HG02763 (cell line): ENCODE measurements around the gene SEC16A.

Experiments used
- ATAC-seq: cut with Tn5 transposase; IDR thresholded peaks from one replicate; pipeline ENCODE4 v1.9.1; 2021; ENCODE audit warnings: mild to moderate bottlenecking, moderate library complexity; ENCODE audit not compliant: unreplicated experiment

The SEC16A gene

DNA sequence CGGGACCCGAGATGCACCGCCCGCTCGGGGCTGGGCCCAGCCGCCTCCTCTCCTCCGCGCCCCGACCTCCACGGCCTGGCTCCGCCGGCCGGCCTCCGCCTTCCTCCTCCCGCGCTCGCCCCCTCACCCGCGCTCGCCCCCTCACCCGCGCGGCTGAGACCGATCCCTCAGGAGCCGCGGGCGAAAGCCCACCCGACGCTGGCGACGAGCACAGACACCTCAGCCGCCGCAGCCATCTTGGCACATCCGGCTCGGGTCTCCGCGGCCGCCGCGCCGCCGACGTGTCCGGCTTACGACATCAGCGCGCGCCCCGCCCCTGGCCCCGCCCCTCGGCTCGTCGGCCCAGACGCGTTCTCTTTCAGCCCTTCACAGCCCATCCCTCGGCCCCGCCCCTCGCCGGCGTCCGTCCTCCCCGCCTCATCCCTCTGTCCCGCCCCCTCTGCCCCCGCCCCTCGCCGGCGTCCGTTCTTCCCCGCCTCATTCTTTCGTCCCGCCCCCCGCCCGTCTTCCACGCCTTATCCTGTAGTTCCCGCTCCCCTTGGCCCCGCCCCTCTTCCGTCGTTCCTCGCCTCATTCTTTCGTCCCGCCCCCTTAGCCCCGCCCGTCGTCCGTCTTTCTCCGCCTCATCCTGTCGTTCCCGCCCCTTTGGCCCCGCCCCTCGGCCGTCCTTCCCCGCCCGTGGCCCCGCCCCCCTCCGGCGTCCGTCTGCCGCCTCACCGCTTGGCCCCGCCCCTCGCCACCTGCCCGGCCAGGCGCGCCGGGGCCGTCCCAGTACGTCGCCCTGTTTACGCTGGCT is at the start of gene SEC16A:
SEC16A (minus strand) TSS at position 248 of the 796 bp plus-strand sequence. CDS start 5,425 bp downstream, outside the sequence.
- peak; percentile 51 for ATAC-seq

GRCh38 chr9:136531904-136532798 is 49.3 kb upstream of the SEC16A start:
- no peak for ATAC-seq

DNA sequence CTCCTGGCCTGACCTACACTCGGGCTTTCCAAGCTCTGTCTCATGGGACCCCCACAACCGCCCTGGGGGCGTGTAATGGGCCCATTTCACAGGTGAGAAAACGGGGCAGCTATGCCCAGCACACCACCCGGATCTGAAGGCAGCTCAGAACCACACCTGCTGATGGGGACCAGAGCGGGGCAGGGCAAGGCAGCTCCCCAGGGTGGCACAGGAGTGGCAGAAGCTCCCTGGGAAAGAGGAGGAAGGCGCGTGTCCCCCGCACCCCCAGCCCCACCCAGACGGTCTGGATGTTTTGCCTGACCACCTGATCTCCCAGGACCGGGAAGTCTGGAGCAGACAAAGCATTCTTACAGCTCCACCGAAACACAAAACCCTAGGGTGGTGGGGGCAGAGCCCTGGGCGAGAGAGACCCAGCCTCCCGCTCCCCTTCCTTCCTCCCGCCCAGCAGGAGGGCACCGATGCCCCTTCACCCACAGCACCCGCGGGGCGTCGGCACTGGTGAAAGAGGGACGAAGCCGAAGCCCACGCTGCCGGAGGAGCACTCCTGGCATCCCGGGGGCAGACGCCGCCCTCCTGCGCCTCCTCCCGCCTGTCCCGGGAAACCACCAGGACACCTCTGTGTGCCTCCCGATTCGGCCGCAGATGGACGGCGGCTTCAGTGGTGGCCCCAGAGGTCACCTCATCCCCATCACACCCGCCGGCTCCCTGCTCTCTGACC is 48.5 kb upstream of the SEC16A start:
- ATAC-seq: no peak

GRCh38 chr9:136530461-136531089 is 47.7 kb upstream of the SEC16A start:
- ATAC-seq: no peak

GRCh38 chr9:136529516-136530460 is 46.9 kb upstream of the SEC16A start:
- ATAC-seq: no peak

GRCh38 chr9:136528716-136529341 is 46.0 kb upstream of the SEC16A start:
- no peak for ATAC-seq

DNA sequence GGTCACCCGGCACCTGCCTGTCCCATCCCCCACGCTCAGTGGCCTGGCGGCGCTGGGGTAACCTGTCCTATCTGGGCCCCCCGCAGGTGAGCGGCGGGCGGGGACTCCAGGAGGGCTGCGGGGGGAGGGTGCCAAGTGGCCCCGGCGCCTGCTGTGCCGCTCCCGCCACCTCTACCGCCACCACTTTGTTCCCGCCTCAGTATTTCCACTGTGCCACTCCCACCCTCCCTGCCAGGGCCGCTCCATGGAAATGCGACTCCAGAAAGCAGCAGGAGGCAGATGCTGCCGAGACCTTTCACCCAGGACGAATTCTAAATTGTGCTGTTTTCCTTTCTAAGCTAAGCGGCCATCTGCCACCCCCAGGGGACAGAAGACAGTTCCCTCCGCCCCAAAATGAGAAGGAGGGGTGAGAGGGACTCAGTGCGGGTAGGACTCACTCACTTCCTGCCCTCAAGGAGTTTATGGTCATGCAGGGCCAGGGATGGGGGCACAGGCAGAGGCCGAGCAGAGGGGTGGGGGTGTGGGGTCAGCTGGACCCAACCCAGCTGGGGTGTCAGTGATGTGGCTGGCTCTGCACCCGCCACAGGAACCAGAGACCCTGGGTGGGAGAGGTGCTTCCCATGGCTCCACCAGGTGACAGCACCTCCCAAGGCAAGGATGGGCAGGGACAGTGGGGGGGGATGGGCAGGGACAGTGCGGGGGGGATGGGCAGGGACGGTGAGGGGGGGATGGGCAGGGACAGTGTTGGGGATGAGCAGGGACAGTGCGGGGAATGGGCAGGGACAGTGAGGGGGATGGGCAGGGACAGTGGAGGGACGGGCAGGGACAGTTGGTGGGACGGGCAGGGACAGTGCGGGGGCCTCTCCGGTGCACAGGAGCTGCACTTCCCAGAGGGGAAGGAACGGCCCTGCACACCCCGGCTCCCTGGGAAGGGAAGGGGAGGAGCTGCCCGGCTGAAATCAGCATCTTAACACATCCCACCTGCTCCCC is 45.2 kb upstream of the SEC16A start:
- ATAC-seq: no peak

GRCh38 chr9:136527131-136527530 is 44.3 kb upstream of the SEC16A start:
- no peak for ATAC-seq

- ATAC-seq: no peak
Measured at GRCh38 chr9:136526625-136527066, 43.8 kb upstream of the SEC16A start.

GRCh38 chr9:136525841-136526499 is 43.1 kb upstream of the SEC16A start:
- ATAC-seq: no peak

DNA sequence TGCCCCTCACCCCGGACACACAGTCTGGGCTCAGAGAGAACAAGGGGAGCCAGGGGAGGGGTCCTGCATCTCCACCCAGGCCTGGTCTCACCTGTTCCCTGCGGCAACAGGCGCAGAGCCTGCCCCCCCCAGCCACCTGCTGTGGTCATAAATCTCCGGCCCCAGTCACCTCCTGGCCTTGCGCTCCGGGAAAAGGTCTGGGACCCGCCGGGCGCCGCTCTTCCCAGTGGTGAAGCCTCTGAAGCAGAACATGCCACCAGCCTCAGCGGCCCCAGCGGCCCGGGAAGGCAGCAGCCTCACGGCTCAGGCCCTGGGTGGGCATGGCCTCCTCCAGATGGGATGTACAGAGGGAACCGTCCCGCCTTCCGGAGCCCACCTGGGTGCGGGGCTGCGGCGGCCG is 42.4 kb upstream of the SEC16A start:
- ATAC-seq: no peak

DNA sequence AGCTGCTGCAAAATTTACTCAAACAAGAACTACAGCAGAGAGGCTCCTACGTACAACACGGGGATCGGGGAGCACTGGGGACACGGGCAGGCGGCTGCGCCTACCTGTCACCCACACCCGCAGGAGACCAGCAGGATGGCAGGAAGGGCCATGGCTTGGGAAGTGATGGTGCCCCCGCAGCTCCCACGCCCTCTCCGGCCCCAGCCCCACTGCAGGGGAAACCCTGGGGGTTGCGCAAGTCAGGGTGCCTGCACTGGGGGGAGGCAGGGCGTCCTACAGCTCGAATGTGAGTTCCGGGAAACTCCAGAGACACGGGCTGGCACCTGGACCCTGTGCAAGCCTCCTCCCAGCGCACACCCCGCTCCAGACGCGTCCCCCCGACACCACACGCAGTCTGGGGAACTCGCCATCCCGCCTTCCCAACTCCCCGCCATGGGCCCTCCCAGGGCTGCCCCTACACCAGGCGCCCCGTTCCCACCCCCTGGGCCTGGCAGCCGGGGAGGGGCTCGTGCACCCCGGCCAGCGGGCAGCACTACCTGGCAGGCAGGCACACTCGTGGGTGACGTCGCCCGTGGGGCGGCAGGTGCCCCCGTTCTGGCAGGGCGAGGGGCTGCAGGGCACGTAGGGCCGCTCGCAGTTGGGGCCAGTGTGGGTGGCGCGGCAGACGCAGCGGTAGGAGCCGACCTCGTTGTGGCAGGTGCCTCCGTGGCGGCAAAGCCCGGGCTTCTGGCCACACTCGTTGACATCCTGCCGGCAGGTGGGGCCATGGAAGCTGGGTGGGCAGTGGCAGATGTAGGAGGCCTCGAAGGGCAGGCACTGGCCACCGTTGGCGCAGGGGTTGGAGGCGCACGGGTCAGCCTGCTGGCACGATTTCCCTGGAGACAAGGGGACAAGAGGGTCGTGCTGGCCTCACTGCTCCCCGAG is 39.7 kb upstream of the SEC16A start:
- no peak for ATAC-seq

DNA sequence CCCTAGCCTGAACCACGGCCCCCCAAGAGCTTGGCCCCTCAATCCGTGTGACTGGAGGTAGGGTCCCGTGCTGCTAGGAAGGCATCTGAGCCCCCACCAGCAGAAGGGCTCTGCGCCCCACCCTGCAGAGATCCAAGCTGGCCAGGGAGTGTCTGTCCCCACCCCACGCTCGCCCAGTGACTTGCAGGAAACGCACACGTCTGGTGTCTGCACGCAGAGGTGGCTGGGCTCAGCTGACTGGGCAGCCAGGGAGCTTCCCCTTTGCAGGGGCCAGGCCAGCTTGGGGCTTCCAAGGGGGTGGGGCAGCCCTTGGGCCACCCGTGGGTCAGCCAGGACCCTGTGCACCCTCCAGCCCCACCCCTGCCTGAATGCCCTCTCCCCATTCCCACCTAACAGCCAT is 38.7 kb upstream of the SEC16A start:
- no peak for ATAC-seq

- no peak for ATAC-seq
Measured at GRCh38 chr9:136520053-136520540, 37.3 kb upstream of the SEC16A start.

GRCh38 chr9:136519263-136520052 is 36.6 kb upstream of the SEC16A start:
- no peak for ATAC-seq
